WTC11 (cell line): ENCODE data around the gene COL5A1. TPM values are rescaled to one million over a fixed set of nuclear protein-coding genes. Genes with fewer than 3 reads are reported as not detected.

Experiments used
- ATAC-seq: fragments of 200-7000 bp; cut with Tn5 transposase; 2 replicates; pipeline ENCODE4 v1.10.0; 2021; ENCODE audit warnings: mild to moderate bottlenecking, moderate library complexity
- CTCF ChIA-PET: fragments of 300-600 bp; sonication (Branson Sonifier 250); formaldehyde crosslinking; loops from one replicate; lab custom pipeline; 2021; ENCODE audit warnings: antibody characterized with exemption; lab: Charles Lee
- POLR2A ChIA-PET: fragments of 350-600 bp; sonication (Branson Sonifier 250); formaldehyde crosslinking; loops from one replicate; lab custom pipeline; 2021; ENCODE audit warnings: antibody characterized with exemption; lab: Charles Lee
- DNase-seq: peaks from one replicate; pipeline ENCODE4 v3.0.0; 2021; ENCODE audit warnings: low spot score
- H3K27ac Mint-ChIP-seq: 2 replicates; pipeline ENCODE4 v1.8.0; 2021; ENCODE audit warnings: mixed read lengths
- H3K27me3 Mint-ChIP-seq: 2 replicates; pipeline ENCODE4 v1.8.0; 2021; ENCODE audit warnings: low read depth, mild to moderate bottlenecking, moderate library complexity, mixed read lengths
- H3K36me3 Mint-ChIP-seq: 2 replicates; pipeline ENCODE4 v1.8.0; 2021; ENCODE audit warnings: mixed read lengths
- H3K4me1 Mint-ChIP-seq: 2 replicates; pipeline ENCODE4 v1.8.0; 2022; ENCODE audit warnings: mixed read lengths
- H3K4me3 Mint-ChIP-seq: 2 replicates; pipeline ENCODE4 v1.8.0; 2021; ENCODE audit warnings: mild to moderate bottlenecking, moderate library complexity, mixed read lengths
- H3K9me3 Mint-ChIP-seq: 2 replicates; pipeline ENCODE4 v1.8.0; 2021; ENCODE audit warnings: mixed read lengths
- ATF3 ChIP-seq: sonication (generic); formaldehyde crosslinking; conservative IDR thresholded peaks from 2 replicates; pipeline ENCODE4 v1.8.1; 2022; ENCODE audit warnings: mild to moderate bottlenecking, missing genetic modification reagents
- CTCF ChIP-seq: fragments of 200-600 bp; IDR thresholded peaks from 2 replicates; pipeline ENCODE4 v1.8.0; 2022; ENCODE audit warnings: antibody characterized with exemption
- ESRRA ChIP-seq: sonication (generic); formaldehyde crosslinking; IDR thresholded peaks from 2 replicates; pipeline ENCODE4 v1.8.1; 2022; ENCODE audit warnings: mild to moderate bottlenecking, missing genetic modification reagents, borderline replicate concordance
- GRHL2 ChIP-seq: fragments of 250-450 bp; sonication (Bioruptor Pico); IDR thresholded peaks from 2 replicates; pipeline ENCODE4 v1.8.0; 2022; ENCODE audit warnings: mild to moderate bottlenecking, moderate library complexity; ENCODE audit not compliant: insufficient replicate concordance, severe bottlenecking
- HMGA2 ChIP-seq: fragments of 250-450 bp; sonication (Bioruptor Pico); IDR thresholded peaks from 2 replicates; pipeline ENCODE4 v1.4.0; 2021; ENCODE audit warnings: mild to moderate bottlenecking, moderate library complexity
- HMGXB4 ChIP-seq: sonication (generic); formaldehyde crosslinking; IDR thresholded peaks from 2 replicates; pipeline ENCODE4 v1.8.1; 2023; ENCODE audit warnings: mild to moderate bottlenecking, moderate library complexity, missing genetic modification reagents
- JUN ChIP-seq: sonication (generic); formaldehyde crosslinking; IDR thresholded peaks from 2 replicates; pipeline ENCODE4 v1.8.0; 2023; ENCODE audit warnings: mild to moderate bottlenecking, missing genetic modification reagents
- MLX ChIP-seq: sonication (generic); formaldehyde crosslinking; IDR thresholded peaks from 2 replicates; pipeline ENCODE4 v1.8.1; 2023; ENCODE audit warnings: mild to moderate bottlenecking, missing genetic modification reagents, moderate library complexity
- MXD4 ChIP-seq: fragments of 250-450 bp; sonication (Bioruptor Pico); IDR thresholded peaks from 2 replicates; pipeline ENCODE4 v1.8.0; 2021; ENCODE audit warnings: mild to moderate bottlenecking, moderate library complexity, borderline replicate concordance
- NFE2L1 ChIP-seq: sonication (generic); formaldehyde crosslinking; IDR thresholded peaks from 2 replicates; pipeline ENCODE4 v1.8.1; 2023; ENCODE audit warnings: missing genetic modification reagents
- NFYB ChIP-seq: sonication (generic); formaldehyde crosslinking; conservative IDR thresholded peaks from 2 replicates; pipeline ENCODE4 v1.8.0; 2022; ENCODE audit warnings: low read depth, missing genetic modification reagents
- NR2C2 ChIP-seq: sonication (generic); formaldehyde crosslinking; IDR thresholded peaks from 2 replicates; pipeline ENCODE4 v1.8.0; 2022; ENCODE audit warnings: mild to moderate bottlenecking, missing genetic modification reagents
- PRDM15 ChIP-seq: sonication (generic); formaldehyde crosslinking; IDR thresholded peaks from 2 replicates; pipeline ENCODE4 v1.8.0; 2022; ENCODE audit warnings: missing genetic modification reagents
- RELA ChIP-seq: sonication (generic); formaldehyde crosslinking; IDR thresholded peaks from 2 replicates; pipeline ENCODE4 v1.8.1; 2022; ENCODE audit warnings: missing genetic modification reagents, mild to moderate bottlenecking, borderline replicate concordance
- SOX15 ChIP-seq: fragments of 250-450 bp; sonication (Bioruptor Pico); IDR thresholded peaks from 2 replicates; pipeline ENCODE4 v1.9.0; 2021; ENCODE audit warnings: mild to moderate bottlenecking
- TCF7 ChIP-seq: sonication (generic); formaldehyde crosslinking; IDR thresholded peaks from 2 replicates; pipeline ENCODE4 v1.8.0; 2022; ENCODE audit warnings: mild to moderate bottlenecking, low read depth, missing genetic modification reagents, moderate library complexity
- TEAD1 ChIP-seq: sonication (generic); formaldehyde crosslinking; IDR thresholded peaks from 2 replicates; pipeline ENCODE4 v1.8.0; 2022; ENCODE audit warnings: mild to moderate bottlenecking, missing genetic modification reagents
- TP53 ChIP-seq: sonication (generic); formaldehyde crosslinking; IDR thresholded peaks from 2 replicates; pipeline ENCODE4 v1.8.1; 2023; ENCODE audit warnings: mild to moderate bottlenecking, missing genetic modification reagents
- ZNF121 ChIP-seq: sonication (generic); formaldehyde crosslinking; IDR thresholded peaks from 2 replicates; pipeline ENCODE4 v1.8.0; 2023; ENCODE audit warnings: missing genetic modification reagents
- ZNF396 ChIP-seq: fragments of 250-450 bp; sonication (Bioruptor Pico); IDR thresholded peaks from 2 replicates; pipeline ENCODE4 v1.8.0; 2021; ENCODE audit warnings: mild to moderate bottlenecking, moderate library complexity, borderline replicate concordance
- ZNF423 ChIP-seq: fragments of 250-450 bp; sonication (Bioruptor Pico); IDR thresholded peaks from 2 replicates; pipeline ENCODE4 v2.1.2; 2022; ENCODE audit warnings: mild to moderate bottlenecking, moderate library complexity
- ZNF512 ChIP-seq: sonication (generic); formaldehyde crosslinking; IDR thresholded peaks from 2 replicates; pipeline ENCODE4 v1.8.1; 2022; ENCODE audit warnings: missing genetic modification reagents, borderline replicate concordance
- total RNA-seq: library from RNA; stranded (reverse); gene quantifications from 3 replicates; pipeline ENCODE4 v1.2.3, GENCODE V29; 2021

Gene COL5A1
- total RNA-seq, 1 experiment from 2014 or later, result 13.5 TPM

GRCh38 chr9:134891053-134891452 is 249.4 kb downstream of the COL5A1 start:
- no peak for TF ChIP-seq NR2C2
- no peak for TF ChIP-seq NFE2L1
- TF ChIP-seq NFYB (CRISPR knock-in tag), result no peak
- no peak for TF ChIP-seq SOX15 (CRISPR knock-in tag)
- no peak for TF ChIP-seq HMGXB4 (CRISPR knock-in tag)
- no peak for TF ChIP-seq TP53
- no peak for TF ChIP-seq ZNF423 (CRISPR knock-in tag)
- no peak for TF ChIP-seq ZNF512 (CRISPR knock-in tag)
- TF ChIP-seq ZNF121 (CRISPR knock-in tag), result no peak
- no peak for TF ChIP-seq MXD4 (CRISPR knock-in tag)
- TF ChIP-seq PRDM15 (CRISPR knock-in tag), result no peak
- TF ChIP-seq, all 79 proteins: peak for 0
- no peak overlapping the region for H3K27ac Mint-ChIP-seq
- no peak overlapping the region for H3K4me3 Mint-ChIP-seq
- H3K27me3 Mint-ChIP-seq, result no peaks in the 10 kb centered on the region; the same call in 1 of the 2 replicates
- H3K4me1 Mint-ChIP-seq, result no peaks in the 10 kb centered on the region
- ChIA-PET CTCF (interaction anchor here (0.7 kb wide), 1 partner anchor 149 kb away, joined by 3 read pairs; no protein-coding TSS in a partner anchor), POLR2A (no interaction called here)
- DNase-seq (peak; percentile 3), ATAC-seq (no peak)
- H3K36me3 Mint-ChIP-seq, result peaks cover 10% of the 10 kb centered on the region
- H3K9me3 Mint-ChIP-seq, result peaks cover 19% of the 10 kb centered on the region

- DNase-seq (no peak), ATAC-seq (no peak)
- Mint-ChIP-seq H3K27me3 (no peaks in the 10 kb centered on the region; the same call in 1 of the 2 replicates), H3K27ac (no peak overlapping the region), H3K36me3 (peaks cover 10% of the 10 kb centered on the region), H3K4me1 (no peaks in the 10 kb centered on the region), H3K4me3 (no peak overlapping the region), H3K9me3 (peaks cover 19% of the 10 kb centered on the region)
- ChIA-PET CTCF (no interaction called here), POLR2A (no interaction called here)
- TF ChIP-seq GRHL2 (CRISPR knock-in tag), result no peak
- no peak for TF ChIP-seq HMGA2 (CRISPR knock-in tag)
- no peak for TF ChIP-seq ESRRA (CRISPR knock-in tag)
- TF ChIP-seq JUN (CRISPR knock-in tag), result no peak
- no peak for TF ChIP-seq ATF3 (CRISPR knock-in tag)
- TF ChIP-seq RELA (CRISPR knock-in tag), result no peak
- TF ChIP-seq TEAD1 (CRISPR knock-in tag), result no peak
- TF ChIP-seq SOX15 (CRISPR knock-in tag), result no peak
- no peak for TF ChIP-seq PRDM15 (CRISPR knock-in tag)
- no peak for TF ChIP-seq CTCF
- no peak for TF ChIP-seq NFE2L1
- no peak for TF ChIP-seq MLX (CRISPR knock-in tag)
- no peak for TF ChIP-seq TCF7 (CRISPR knock-in tag)
- no peak for TF ChIP-seq ZNF396 (CRISPR knock-in tag)
Observed at GRCh38 chr9:134891713-134892112, 250.1 kb downstream of the COL5A1 start.
